ENCODE measurements around the gene POC1A.

DNA sequence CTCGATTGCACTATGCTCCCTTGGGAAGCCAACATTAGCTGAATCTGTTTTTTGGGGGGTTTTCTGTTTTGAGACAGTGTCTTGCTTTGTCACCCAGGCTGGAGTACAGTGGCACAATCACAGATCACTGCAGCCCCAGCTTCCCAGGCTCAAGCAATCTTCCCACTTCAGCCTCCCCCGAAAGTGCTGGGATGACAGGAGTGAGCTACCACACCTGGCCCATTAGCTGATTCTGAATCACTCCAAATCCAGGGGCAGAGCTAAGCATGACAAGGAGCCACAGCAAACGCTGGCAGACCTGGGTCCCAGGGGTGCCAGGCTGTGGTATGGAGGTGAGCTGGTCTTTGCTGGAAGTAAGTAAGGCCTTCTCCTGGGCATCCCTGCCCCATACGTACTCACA lies 18.9 kb downstream of the POC1A start:
- TF ChIP-seq CTCF (IDR thresholded peaks at IDR 0.05; ENCODE audit: poor library complexity, severe bottlenecking) (no peak), RAD21 (conservative IDR thresholded peaks at IDR 0.05) (no peak)

Measured in neural cell (in vitro differentiated cells).